ENCODE results near the gene PTPN7. TPM values are rescaled to one million over a fixed set of nuclear protein-coding genes. Genes with fewer than 3 reads are reported as not detected.

Gene PTPN7
- total RNA-seq, 2 donors from 2014 or later = 196 to 201 TPM

DNA sequence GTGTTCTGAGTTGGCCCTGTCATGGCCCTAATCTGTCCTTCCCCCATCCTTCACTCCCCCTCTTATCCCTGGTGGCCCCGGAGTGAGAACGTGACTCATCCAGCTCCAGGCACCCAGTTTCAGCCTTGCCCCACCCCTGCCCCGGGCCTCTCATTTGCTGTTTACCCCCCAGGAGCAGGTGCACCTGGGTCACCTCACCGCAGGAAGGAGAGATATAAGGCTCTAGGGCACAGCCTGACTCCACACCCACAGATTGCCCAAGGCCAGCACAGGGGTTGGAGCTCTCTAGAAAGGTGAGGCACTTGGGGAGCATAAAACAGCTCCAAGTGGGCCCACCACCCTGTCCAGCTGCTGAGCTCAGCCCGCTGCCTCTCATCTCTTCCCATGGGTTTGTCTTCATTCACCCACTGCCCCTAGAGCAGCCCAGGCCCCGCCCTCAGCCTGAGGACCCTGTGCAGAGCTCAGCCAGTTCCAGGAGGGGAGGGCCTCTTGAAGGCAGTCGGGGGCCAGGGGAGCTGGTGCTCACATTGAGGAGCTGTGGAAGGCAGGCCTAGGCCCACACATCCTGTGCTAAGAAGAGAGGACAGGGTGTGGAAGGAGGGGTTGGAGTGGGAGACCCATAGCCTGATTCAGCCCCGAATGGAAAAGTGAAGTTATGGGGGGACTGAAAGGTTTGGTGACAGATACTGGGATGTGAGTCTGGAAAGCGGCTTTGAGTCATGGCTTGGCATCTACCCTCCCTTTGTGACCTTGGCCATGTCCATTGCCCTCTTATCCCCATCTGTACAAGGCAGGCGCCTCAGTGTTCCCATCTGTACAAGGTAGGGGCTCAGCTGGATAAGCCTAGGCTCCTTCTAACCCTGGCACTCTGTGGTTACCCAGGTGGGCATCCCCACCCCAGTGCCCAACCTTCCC, 53.8 kb downstream of the PTPN7 start:
- Mint-ChIP-seq H3K36me3 (ENCODE audit: insufficient read depth in 2 of 2) (no peaks in the 10 kb centered on the region), H3K4me3 (no peak overlapping the region), H3K27ac (no peak overlapping the region), H3K9me3 (no peaks in the 10 kb centered on the region), H3K4me1 (ENCODE audit: low read depth) (no peaks in the 10 kb centered on the region), H3K27me3 (ENCODE audit: low read depth) (no peaks in the 10 kb centered on the region)
- no peak for DNase-seq
- no peak for ATAC-seq (replicated peaks in 1 of 2)

DNA sequence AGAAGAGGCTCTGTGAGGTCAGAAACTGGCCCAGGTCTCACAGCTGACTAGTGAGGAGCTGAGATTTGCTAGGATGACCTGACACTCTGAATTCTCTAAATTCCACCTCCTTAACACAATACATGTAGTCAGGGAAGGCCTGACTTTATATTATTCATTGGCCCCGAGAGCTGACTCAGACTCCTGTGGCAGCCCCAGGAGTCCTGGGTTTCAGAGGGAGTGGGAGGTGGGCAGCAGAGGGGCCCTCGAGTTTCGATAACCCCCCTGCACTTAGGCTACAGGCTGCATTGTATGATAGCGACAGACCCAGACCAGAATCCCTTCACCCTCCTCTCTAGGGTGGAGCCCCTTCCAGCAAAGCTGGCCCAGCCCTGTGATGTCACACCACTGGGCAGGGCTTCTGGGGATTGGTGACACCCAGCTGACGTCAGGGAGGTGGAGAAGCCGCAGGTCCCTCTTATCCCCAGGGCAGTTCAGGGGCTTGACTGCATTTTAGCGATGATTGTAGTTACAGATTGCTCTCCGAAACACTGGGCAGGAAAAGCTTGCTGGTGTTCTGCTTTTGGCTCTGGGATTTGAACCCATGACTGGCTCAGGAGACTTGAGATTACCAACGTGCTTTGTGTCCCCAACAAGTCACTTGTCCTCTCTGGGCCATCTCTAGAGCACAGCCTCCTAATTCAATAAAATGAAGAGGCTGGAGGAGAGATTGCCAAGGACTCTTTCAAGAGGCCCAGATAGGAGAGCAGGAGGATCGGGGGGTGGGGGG, 54.6 kb downstream of the PTPN7 start:
- DNase-seq = no peak
- Mint-ChIP-seq H3K4me1 (ENCODE audit: low read depth) (no peaks in the 10 kb centered on the region), H3K27ac (no peak overlapping the region), H3K9me3 (no peaks in the 10 kb centered on the region), H3K36me3 (ENCODE audit: insufficient read depth in 2 of 2) (no peaks in the 10 kb centered on the region), H3K4me3 (no peak overlapping the region), H3K27me3 (ENCODE audit: low read depth) (no peaks in the 10 kb centered on the region)
- no peak for ATAC-seq (replicated peaks in 1 of 2)

DNA sequence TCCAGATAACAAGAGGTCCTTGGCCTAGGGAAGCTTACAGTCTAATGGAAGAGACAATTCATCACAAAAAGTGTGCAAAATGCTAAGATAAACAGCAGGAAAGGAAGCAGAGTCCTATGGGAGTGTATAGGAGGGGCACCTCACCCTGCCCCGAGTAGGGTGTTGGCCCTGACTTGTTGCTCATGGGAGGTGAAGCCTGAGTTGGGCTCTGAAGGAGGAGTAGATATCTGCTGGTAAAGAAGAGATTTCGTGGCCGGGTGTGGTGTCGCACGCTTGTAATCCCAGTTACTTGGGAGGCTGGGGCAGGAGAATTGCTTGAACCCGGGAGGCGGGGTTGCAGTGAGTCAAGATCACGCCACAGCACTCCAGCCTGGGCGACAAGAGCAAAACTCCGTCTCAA, 56.3 kb downstream of the PTPN7 start:
- Mint-ChIP-seq H3K27ac (no peak overlapping the region), H3K4me1 (ENCODE audit: low read depth) (no peaks in the 10 kb centered on the region), H3K4me3 (no peak overlapping the region), H3K27me3 (ENCODE audit: low read depth) (no peaks in the 10 kb centered on the region), H3K36me3 (ENCODE audit: insufficient read depth in 2 of 2) (no peaks in the 10 kb centered on the region), H3K9me3 (no peaks in the 10 kb centered on the region)
- ATAC-seq (replicated peaks in 1 of 2) (no peak), DNase-seq (no peak)

DNA sequence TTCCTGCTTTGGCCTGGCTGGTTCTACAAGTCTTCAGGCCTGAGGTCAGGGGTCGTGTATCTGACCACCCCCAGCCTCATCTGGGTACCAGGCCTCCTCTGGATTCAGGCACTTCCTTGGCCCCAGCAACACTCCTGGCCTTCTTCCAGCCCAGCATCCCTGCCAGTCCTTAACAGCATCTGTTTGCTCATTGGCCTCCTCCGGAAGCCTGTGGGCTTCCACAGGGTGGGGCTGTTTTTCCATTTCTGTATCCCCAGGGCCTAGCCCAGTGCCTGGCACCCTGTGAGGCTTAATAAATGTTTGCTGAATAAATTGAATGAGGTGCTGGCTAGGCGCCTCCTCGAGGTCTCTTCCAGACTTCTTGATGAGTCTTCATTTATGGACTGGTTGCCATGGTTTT, 59.2 kb downstream of the PTPN7 start:
- no peaks in the 10 kb centered on the region for H3K9me3 Mint-ChIP-seq
- H3K4me1 Mint-ChIP-seq (ENCODE audit: low read depth) = no peaks in the 10 kb centered on the region
- DNase-seq (no peak), ATAC-seq (replicated peaks in 1 of 2) (no peak)
- H3K4me3 Mint-ChIP-seq = no peak overlapping the region
- H3K27me3 Mint-ChIP-seq (ENCODE audit: low read depth) = no peaks in the 10 kb centered on the region
- H3K36me3 Mint-ChIP-seq (ENCODE audit: insufficient read depth in 2 of 2) = no peaks in the 10 kb centered on the region
- H3K27ac Mint-ChIP-seq = no peak overlapping the region

Other genes starting within 250 kb of the PTPN7 start
- gene LMOD1, start 214.1 kb downstream of the PTPN7 start, total RNA-seq = not detected
- gene TIMM17A, start 205.1 kb downstream of the PTPN7 start, total RNA-seq = 10 to 100 TPM; 34.4 to 40.1 TPM
- gene RNPEP, start 178.0 kb downstream of the PTPN7 start, total RNA-seq = 10 to 100 TPM; 43.2 to 46.4 TPM
- gene ELF3, start 150.0 kb downstream of the PTPN7 start, total RNA-seq = under 1 TPM; 0.22 to 0.76 TPM
- gene GPR37L1, start 37.7 kb downstream of the PTPN7 start, total RNA-seq = not detected
- 10 to 100 TPM; 58.1 to 77.1 TPM for gene ARL8A, start 15.9 kb downstream of the PTPN7 start, total RNA-seq
- gene LGR6, start 33.2 kb upstream of the PTPN7 start, total RNA-seq = under 1 TPM; 0.22 to 0.69 TPM
- 10 to 100 TPM; 43.6 to 58.1 TPM for gene UBE2T, start 181.3 kb upstream of the PTPN7 start, total RNA-seq
- 10 to 100 TPM; 17.6 to 27.0 TPM for gene PPP1R12B, start 188.1 kb upstream of the PTPN7 start, total RNA-seq

Measured in activated T-cell treated with anti-CD3 and anti-CD28 coated beads, Interleukin-2, amount 50 U/mL, for 72 hours (primary cell).